Activated naive CD8-positive, alpha-beta T cell treated with anti-CD3 and anti-CD28 coated beads, Interleukin-2, amount 50 U/mL, for 16 hours (primary cell): Measurements from ENCODE around the gene TCAP.
"Not testable (repeated sequence)": the region's sequence is repeated elsewhere in the genome, so short reads cannot be mapped to it uniquely, and the experiment has no call there.

ENCODE experiments used
- DNase-seq: peaks from one replicate; pipeline ENCODE4 v3.0.0-alpha.2; 2020; ENCODE audit warnings: low read depth, low spot score

Gene TCAP

GRCh38 chr17:39704821-39705551 lies 39.8 kb downstream of the TCAP start:
- no peak for DNase-seq

- DNase-seq = no peak
Observed at GRCh38 chr17:39705786-39706348, 40.7 kb downstream of the TCAP start.

- no peak for DNase-seq
Observed at GRCh38 chr17:39706383-39706782, 41.2 kb downstream of the TCAP start.

DNA sequence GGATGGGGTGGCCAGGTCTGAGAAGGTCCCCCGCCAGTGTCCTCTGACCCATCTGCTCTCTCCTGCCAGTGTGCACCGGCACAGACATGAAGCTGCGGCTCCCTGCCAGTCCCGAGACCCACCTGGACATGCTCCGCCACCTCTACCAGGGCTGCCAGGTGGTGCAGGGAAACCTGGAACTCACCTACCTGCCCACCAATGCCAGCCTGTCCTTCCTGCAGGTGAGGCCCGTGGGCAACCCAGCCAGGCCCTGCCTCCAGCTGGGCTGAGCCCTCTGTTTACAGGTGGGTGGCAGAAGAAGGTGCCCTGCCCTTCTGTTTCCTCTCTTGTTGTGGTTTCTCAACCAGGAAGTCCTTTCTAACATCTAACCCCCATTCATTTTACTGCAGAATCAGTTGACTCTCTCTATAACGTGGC lies 41.8 kb downstream of the TCAP start:
- DNase-seq = no peak

GRCh38 chr17:39709319-39709997 lies 44.3 kb downstream of the TCAP start:
- DNase-seq = no peak

- DNase-seq = no peak
Observed at GRCh38 chr17:39709998-39710964, 45.1 kb downstream of the TCAP start.

DNA sequence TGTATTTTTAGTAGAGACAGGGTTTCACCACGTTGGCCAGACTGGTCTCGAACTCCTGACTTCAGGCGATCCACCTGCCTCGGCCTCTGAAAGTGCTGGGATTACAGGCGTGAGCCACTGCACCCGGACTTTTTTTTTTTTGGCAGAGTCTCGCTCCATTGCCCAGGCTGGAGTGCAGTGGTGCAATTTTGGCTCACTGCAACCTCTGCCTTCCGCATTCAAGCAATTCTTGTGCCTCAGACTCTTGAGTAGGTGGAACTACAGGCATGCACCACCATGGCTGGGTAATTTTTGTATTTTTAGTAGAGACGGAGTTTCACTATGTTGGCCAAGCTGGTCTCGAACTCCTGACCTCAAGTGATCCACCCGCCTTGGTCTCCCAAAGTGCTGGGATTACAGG lies 45.9 kb downstream of the TCAP start:
- DNase-seq = not testable (repeated sequence)

- DNase-seq = no peak
Observed at GRCh38 chr17:39711851-39712250, 46.7 kb downstream of the TCAP start.

DNA sequence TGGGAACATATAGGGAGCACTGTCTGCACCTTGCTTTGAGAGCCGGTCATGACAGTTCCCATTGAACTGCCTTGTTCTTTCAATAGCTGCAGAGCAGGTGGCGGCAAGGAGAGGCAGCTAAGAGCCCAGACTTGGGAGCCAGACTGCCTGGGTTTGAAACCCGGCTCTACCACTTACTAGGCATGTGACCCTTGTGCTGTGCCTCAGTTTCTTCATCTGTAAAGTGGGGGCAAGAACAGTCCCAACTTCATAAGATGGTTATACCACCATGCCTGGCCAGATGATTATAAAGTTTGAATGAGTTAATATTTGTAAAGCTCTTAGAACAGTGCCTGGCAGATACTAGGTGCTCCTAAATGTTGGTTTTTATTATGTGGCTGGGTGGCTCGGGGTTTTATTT lies 49.1 kb downstream of the TCAP start:
- DNase-seq = no peak

- no peak for DNase-seq
Observed at GRCh38 chr17:39715375-39716072, 50.4 kb downstream of the TCAP start.
